Testis (tissue), 3 donors: ENCODE measurements around the gene CDX4. TPM values are rescaled to one million over a fixed set of nuclear protein-coding genes. Genes with fewer than 3 reads are reported as not detected.

Experiments
- DNase-seq: peaks from one replicate; pipeline ENCODE4 v3.0.0-alpha.2; 2019
- H3K27ac ChIP-seq, 2 donors: fragments of 200-600 bp; sonication (generic); one replicate each; pipeline ENCODE4 v1.5.1; 2019
- H3K27me3 ChIP-seq: fragments of 200-600 bp; sonication (generic); one replicate; pipeline ENCODE4 v1.5.1; 2019
- H3K36me3 ChIP-seq: fragments of 200-600 bp; sonication (generic); one replicate; pipeline ENCODE4 v1.5.1; 2017; ENCODE audit warnings: low read depth; ENCODE audit errors: missing control alignments
- H3K4me1 ChIP-seq: fragments of 200-600 bp; sonication (generic); one replicate; pipeline ENCODE4 v1.5.1; 2019
- H3K4me3 ChIP-seq, 2 donors: fragments of 200-600 bp; sonication (generic); one replicate each; pipeline ENCODE4 v1.5.1; 2017 to 2019
- H3K9me3 ChIP-seq: fragments of 200-600 bp; sonication (generic); one replicate; pipeline ENCODE4 v1.5.1; 2017
- CTCF ChIP-seq, 3 experiments: fragments of 450-650 bp in 2 of 3; fragments of 200-600 bp in 1 of 3; sonication (generic) in 1 of 3; IDR thresholded peaks; one replicate each; pipeline ENCODE4 v1.5.1; 2016 to 2019; ENCODE audit warnings: antibody characterized with exemption in 3 of 3, mild to moderate bottlenecking in 2 of 3, moderate library complexity in 1 of 3
- POLR2A ChIP-seq: fragments of 450-650 bp; IDR thresholded peaks from one replicate; pipeline ENCODE4 v1.6.1; 2017; ENCODE audit warnings: antibody characterized with exemption, mild to moderate bottlenecking, moderate library complexity
- WGBS, 2 donors: methylation state at CpG; one replicate each; pipeline ENCODE4 v1.1.5; 2018; 5-methylcytosine and 5-hydroxymethylcytosine counted together
- intact Hi-C: fragments of 100-400 bp; cut with DNase I; formaldehyde crosslinking; loops from one replicate; pipeline ENCODE4 v1.15.1; 2023; ENCODE audit warnings: low total_unique reads
- polyA plus RNA-seq: library from polyadenylated mRNA; stranded (reverse); fragments of 350-450 nt; fragmentation: Illumina TruSeq; extraction: RNeasy Lipid Tissue Mini Kit (QIAGEN cat#74804); gene quantifications from one replicate; pipeline ENCODE4 v1.2.3, GENCODE V29; 2014; ENCODE audit warnings: low read depth, low replicate concordance; ENCODE audit not compliant: insufficient read depth
- total RNA-seq, 2 donors: library from RNA; depleted of rRNA; stranded (reverse); fragments of >200 nt; gene quantifications; one replicate each; pipeline ENCODE4 v1.2.3, GENCODE V29; 2016

Gene CDX4
- total and polyA plus RNA-seq, 3 donors from 2014 or later, result 0.21 to 0.25 TPM; not detected in 1

- no peak for TF ChIP-seq POLR2A
- no peak for TF ChIP-seq CTCF (IDR thresholded peaks at IDR 0.05)
- H3K36me3 ChIP-seq, result no peaks in the 10 kb centered on the region
- no peak for DNase-seq
Measured at GRCh38 chrX:73412930-73413329, 33.9 kb upstream of the CDX4 start.

DNA sequence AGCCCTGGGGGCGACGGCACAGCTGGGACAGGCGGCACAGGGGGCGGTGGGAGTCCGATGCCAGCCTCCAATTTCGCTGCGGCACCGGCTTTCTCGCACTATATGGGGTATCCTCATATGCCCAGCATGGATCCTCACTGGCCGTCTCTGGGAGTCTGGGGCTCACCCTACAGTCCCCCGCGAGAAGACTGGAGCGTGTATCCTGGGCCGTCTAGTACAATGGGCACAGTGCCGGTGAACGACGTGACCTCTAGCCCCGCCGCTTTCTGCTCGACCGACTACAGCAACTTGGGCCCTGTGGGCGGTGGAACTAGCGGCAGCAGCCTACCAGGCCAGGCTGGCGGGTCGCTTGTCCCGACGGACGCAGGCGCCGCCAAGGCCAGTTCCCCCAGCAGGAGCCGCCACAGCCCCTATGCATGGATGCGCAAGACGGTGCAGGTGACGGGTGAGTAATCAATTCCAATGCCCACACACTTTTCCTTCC lies 500 bp downstream of the CDX4 start:
- intact Hi-C loops, result no loop called here
- Histone ChIP-seq H3K4me3 (no peak overlapping the region), H3K27ac (no peak overlapping the region), H3K4me1 (no peaks in the 10 kb centered on the region), H3K27me3 (no peaks in the 10 kb centered on the region), H3K36me3 (no peaks in the 10 kb centered on the region), H3K9me3 (no peaks in the 10 kb centered on the region)
- no peak for TF ChIP-seq CTCF (IDR thresholded peaks at IDR 0.05)
- TF ChIP-seq POLR2A, result no peak
- no peak for DNase-seq
- WGBS, 2 donors, result 28% methylated on average over 10 of the region's 34 CpGs; no CpG with 5 or more reads in 1 of the 2 donors

More at GRCh38 chrX:73412930-73413329, 33.9 kb upstream of the CDX4 start:
- Histone ChIP-seq H3K27ac (no peak overlapping the region), H3K4me3 (no peak overlapping the region), H3K9me3 (no peaks in the 10 kb centered on the region), H3K27me3 (no peaks in the 10 kb centered on the region), H3K4me1 (no peaks in the 10 kb centered on the region)
- intact Hi-C loops, result no loop called here

DNA sequence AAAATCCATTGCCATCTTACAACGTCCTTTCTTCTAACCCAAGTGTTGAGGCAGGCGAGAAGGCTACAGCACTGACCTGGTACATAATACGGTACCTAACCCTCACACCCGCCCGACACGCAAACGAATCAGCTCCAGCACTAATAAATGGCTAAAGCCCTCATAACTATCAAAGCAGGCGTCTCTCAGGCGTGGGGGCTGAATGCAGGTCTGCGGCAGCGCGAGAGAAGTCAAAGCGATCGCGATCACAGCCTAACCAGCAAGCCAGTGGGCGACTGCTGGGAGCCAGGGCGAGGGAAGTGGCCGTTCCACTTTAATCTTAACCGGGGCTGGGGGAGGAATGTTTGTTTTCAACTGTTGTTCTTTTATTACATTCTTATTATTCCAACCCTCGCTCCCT lies 1.5 kb downstream of the CDX4 start:
- TF ChIP-seq POLR2A (no peak), CTCF (IDR thresholded peaks at IDR 0.05) (no peak)
- no peaks in the 10 kb centered on the region for H3K36me3 ChIP-seq
- H3K27ac ChIP-seq, result no peak overlapping the region
- intact Hi-C loops, result no loop called here
- H3K27me3 ChIP-seq, result no peaks in the 10 kb centered on the region
- H3K9me3 ChIP-seq, result no peaks in the 10 kb centered on the region
- WGBS, 2 donors, result 0 to 5% methylated on average over 2 to 11 of the region's 20 CpGs
- no peaks in the 10 kb centered on the region for H3K4me1 ChIP-seq
- H3K4me3 ChIP-seq, result no peak overlapping the region
- DNase-seq, result no peak

- Histone ChIP-seq H3K27me3 (no peaks in the 10 kb centered on the region), H3K4me1 (no peaks in the 10 kb centered on the region), H3K36me3 (no peaks in the 10 kb centered on the region), H3K9me3 (no peaks in the 10 kb centered on the region), H3K27ac (no peak overlapping the region), H3K4me3 (no peak overlapping the region)
- no peak for DNase-seq
- WGBS, 2 donors, result 0 to 86% methylated on average over 1 of the region's 1 CpG
- intact Hi-C loops, result no loop called here
- TF ChIP-seq POLR2A (no peak), CTCF (IDR thresholded peaks at IDR 0.05) (no peak)
Measured at GRCh38 chrX:73455171-73455570, 8.3 kb downstream of the CDX4 start.

DNA sequence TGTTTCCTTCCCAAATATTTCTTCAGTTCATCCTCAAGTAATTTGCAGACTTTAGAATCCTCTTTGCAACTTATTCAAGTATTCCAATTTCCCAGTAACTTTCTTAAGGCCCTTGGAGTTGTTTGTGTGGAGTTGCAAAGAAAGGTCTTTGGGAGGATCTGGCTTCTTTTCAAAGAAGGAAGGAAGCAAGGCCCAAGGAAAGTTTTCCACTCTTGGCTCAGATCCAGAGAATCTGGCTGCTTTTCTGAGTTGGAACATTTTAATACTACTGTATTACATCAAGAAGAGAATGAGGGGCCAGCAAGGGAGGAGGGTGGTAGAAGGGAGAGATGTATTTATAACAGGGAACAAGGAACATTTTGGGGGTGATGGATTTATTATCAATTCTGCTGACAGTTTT lies 10.5 kb downstream of the CDX4 start:
- TF ChIP-seq CTCF (IDR thresholded peaks at IDR 0.05) (no peak), POLR2A (no peak)
- intact Hi-C loops, result no loop called here
- Histone ChIP-seq H3K4me3 (no peak overlapping the region), H3K9me3 (no peaks in the 10 kb centered on the region), H3K27me3 (no peaks in the 10 kb centered on the region), H3K27ac (no peak overlapping the region), H3K36me3 (no peaks in the 10 kb centered on the region), H3K4me1 (no peaks in the 10 kb centered on the region)
- no peak for DNase-seq
